NCI-H1417 treated with DMSO at 0.1 percent for 48 hours (cell line): ENCODE measurements around the gene ITPR3.

ENCODE experiments used
- DNase-seq: peaks from one replicate; lab custom pipeline; 2025; lab: John Stamatoyannopoulos, UW

ITPR3 gene

DNA sequence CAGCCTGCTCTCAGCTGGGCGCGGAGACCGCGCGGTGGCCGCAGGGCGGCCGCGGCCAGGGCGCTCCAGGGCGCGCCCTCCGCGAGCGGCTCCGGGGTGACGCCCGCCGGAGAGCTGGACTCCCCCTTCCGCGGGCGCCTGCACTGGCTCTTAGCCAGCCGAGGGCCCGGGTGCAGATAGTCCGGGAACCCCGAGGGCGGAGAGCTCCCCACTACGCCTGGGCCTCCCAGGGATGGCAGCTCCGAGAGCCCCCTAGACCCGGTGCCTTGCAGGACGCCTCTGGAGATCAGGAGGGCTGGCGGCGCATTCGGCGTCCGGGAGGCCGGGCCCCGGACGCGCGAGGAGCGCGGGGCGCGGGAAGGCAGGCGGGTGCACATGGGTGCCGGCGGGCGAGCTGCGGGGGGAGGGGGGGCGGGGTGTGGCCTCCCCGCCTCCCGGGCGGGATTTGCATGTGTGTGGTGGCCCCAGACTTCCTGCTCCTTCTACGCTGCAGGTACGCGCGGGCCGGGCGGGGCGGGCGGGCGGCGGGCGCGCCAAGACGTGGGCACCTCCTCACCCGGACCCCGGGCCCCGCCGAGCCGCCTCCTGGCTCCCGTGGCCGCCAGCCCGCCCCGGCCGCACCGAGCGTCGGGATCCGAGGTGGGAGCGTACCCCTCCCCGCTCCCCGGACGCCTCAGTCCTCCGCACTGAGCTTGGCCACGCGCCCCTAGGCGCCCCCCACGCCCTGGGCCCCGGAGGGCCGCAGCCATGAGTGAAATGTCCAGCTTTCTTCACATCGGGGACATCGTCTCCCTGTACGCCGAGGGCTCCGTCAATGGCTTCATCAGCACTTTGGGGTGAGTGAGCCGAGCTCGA is at the start of gene ITPR3:
Gene ITPR3, plus strand, starts transcription at position 467 of the 855 bp plus-strand sequence. Its CDS starts 281 bp downstream, at position 748.
- DNase-seq: no peak

DNA sequence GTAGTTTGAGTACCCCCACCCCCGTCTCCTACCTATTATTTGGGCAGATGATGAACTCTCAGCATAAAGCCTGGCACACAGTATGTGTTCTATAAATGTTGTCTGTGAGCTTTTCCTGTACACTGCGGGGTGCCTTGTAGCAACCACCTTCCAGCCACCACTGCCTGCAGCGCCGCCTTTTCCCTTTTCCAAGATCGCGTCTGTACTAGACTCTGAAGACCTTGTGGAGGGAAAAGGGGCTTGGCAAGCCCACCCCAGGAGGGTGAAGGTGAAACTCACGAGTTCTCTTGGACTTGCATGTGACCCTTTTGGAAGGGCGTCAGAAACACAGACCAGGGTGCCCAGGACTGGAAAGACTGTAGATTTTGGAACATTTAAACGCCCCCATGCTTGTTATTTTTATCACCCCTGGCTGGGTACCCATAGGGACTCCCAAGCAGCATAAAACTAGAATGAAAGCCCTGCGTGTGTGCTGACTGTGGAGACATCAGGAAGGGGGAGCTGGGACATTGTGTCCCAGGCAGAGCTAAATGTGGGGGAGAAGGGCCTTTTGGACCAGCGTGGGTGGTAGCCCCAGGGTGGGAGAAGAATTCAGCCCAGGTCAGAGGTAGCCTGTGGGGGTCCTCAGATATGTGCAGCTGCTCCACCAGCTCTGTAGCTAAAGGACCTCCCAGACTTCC is 49.3 kb upstream of the ITPR3 start:
- DNase-seq: no peak

DNA sequence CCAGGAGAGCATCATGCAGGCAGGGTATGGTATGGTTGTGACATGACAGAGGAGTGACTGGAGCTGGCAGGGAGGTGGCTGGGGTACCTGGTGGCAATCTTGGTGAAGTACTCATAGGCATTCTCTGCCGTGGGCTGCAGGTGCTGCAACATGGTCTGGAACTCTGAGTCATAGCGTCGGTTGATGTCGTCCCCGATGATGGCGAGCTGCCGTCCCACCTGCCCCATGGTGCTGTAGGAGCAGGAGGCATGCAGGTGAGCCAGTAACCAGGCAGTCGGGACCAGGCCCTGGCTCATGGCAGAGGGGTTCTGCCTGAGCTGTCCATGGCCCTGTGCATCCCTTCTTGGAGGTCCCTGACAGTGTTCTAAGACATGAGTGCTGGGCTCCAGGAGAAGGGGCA is 45.9 kb upstream of the ITPR3 start:
- no peak for DNase-seq

DNA sequence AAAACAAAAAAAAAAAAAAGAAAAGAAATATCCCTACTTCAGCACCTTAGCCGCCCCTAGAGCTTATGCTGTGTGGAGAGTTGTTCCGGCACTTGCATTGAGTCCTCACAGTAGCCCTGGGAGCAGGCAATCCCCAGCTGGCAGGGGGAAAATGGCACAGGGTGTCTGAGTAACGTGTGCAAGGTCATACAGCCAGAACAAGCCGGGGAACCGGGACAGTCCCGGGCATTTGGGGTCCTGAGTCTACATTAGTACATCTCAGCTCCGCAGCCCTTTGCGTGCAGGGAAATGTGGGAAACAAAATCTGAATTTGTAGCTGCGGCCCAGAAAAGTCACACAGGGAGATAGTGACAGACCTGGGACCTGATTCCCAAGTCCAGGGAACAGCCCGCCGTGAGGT is 44.5 kb upstream of the ITPR3 start:
- DNase-seq: no peak

DNA sequence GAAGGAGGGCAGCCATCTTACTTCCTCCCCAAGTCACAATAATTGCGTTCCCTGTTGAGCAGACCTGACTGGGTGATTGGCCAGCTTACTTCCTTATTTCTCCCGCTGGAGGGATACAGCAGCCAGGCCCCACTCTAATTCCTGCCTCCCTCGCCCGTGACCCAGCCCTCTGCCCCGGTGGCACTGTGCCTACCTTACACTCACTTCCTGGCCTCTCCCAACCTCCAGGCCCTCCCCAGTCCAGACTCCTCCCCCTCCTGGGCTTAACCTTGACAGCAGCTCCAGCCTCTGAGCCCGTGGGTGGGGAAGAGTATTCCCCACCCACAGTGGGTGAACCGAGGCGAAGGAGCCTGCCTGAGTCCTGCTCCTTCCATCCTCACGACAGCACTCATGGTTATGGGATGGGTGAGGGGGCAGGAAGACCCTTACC is 44.0 kb upstream of the ITPR3 start:
- DNase-seq: no peak

DNA sequence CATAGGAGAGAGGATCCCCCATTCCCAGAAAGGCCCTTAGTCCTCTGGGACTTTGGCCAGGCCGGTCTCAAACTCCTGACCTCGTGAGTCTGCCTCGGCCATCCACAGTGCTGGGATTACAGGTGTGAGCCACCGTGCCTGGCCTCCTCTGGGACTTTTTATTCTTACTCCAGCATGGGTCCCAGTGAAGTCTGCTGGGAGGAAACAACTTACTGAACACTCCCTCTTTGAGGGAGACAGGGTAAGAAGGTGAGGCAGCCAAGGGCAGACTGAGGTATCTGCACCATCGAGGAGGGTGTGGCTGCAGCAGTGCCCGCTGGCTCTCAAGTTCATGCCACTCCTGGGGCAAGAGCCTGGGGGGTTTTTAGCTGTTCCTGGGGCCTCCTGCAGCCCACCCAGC is 43.4 kb upstream of the ITPR3 start:
- no peak for DNase-seq

DNA sequence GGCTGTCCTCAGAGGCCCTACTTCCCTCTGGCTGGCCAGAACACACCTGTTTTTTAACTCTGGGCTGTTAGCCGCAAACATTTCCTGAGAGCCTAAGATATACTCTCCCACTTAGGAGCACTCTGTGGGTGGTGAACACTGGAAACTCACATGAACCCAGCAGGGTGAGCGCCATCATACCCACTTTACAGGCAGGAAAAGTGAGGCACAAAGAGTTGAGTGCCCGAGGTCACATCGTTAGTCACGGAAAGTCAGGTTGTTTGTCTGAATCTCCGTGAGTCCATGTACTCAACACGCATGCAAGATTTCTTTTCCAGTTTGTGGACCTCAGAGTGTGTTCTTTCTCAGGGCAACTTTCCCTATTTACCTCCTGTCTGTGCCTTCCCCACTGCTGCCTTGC is 43.0 kb upstream of the ITPR3 start:
- DNase-seq: no peak

DNA sequence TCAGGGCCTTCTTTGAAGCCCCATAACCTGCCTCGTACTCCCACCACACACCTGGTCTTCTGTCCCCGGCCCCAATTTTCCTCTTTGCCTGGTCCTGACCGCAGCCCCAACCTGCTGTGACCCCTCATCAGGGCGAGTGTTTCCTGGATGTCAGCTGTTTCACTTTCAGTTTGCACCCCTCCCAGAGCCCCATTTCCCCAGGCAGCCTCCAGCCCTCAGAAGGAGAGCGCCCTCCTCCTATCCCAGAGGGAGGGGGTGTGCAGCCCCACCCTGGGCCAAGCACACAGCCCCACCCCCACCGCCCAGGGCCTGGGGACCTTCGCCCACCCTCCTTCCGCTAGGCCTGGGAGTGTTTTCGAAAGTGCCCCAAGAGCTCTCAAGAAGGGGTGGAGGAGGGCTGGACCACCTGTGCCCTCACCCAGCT is 42.5 kb upstream of the ITPR3 start:
- DNase-seq: no peak

DNA sequence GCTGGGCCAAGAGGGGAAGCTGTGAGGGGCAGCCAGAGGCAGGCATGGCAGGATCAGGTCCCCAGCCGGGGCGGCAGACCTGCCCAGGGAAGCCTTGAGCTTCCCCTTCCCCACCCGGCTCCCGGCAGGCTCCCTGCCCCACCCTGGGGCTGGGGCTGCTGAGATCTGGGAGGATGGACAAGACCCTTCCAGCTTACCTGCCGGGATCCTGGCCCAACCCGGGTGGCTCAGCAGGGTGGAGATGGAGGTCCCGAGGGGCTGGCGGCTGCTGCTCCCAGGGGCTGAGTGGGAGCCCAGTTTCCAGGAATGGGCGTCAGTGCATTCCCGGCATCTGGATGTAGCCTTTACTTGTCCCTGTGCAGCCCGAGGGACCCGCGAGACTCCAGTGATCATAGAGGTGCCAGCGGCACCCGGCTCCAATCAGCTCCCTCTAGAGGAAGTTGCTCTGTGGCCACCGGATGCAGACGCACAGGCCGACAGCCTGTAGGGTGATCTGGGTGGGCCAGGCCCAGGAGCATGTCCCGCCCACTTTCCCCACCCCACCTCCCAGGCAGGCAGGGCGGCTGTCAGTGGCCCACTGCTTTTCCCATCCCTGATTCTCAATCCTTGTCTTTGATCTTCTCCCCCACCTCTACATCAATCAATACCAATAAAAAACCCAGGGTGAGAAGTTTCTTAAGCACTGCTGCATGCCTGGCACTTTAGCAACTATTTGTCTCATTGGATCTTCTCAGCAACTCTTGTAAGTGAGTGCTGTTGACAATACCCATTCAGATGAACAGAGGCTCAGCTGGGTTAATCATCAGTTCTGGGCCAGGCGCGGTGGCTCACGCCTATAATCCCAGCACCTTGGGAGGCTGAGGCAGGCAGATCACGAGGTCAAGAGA is 41.1 kb upstream of the ITPR3 start, which contains the start of gene BAK1:
Gene BAK1, minus strand, starts transcription at position 449 of the 887 bp plus-strand sequence. CDS start 2,672 bp downstream, outside the sequence.
- peak; percentile 41 for DNase-seq

DNA sequence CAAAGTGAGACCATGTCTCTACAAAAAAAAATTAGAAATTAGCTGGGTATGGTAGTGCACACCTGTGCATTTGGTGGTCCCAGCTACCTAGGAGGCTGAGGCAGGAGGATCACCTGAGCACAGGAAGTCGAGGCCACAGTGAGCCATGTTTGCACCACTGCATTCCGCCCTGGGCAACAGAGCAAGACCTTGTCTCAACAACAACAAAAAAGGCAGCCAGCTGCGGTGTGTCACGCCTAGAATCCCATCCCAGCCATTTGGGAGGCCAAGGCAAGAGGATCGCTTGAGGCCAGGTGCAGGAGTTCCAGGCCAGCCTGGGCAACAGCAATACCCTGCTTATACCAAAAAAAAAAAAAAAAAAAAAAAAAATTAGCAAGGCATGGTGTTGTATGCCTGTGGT is 39.9 kb upstream of the ITPR3 start:
- DNase-seq: no peak

DNA sequence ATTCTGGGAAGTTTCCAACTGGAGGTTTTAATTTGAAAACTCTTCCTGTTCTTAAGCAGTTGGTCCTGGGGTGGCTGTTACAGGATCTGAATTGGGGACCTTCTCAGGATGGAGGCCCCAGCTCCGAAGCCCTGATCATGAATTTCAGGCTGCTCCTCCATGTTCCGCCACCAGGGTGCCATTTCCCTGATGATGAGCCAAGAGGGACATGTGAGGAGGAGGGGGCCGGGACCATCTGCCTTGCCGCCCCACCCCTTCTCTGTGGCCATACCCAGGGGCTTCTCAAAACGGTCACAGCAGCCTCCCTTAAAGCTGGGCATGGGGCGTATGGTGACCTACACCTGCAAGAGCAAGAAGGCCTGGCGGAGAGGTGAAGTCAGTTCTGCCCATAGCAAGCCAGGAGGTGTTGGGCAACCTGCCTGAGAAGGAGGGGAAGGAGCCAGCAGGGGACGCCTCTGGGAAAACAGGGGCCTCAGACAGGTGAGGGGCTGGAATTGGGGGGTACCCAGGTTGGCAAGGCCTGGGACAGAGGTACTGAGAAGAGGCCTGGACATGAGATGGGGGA is 37.4 kb upstream of the ITPR3 start:
- no peak for DNase-seq

DNA sequence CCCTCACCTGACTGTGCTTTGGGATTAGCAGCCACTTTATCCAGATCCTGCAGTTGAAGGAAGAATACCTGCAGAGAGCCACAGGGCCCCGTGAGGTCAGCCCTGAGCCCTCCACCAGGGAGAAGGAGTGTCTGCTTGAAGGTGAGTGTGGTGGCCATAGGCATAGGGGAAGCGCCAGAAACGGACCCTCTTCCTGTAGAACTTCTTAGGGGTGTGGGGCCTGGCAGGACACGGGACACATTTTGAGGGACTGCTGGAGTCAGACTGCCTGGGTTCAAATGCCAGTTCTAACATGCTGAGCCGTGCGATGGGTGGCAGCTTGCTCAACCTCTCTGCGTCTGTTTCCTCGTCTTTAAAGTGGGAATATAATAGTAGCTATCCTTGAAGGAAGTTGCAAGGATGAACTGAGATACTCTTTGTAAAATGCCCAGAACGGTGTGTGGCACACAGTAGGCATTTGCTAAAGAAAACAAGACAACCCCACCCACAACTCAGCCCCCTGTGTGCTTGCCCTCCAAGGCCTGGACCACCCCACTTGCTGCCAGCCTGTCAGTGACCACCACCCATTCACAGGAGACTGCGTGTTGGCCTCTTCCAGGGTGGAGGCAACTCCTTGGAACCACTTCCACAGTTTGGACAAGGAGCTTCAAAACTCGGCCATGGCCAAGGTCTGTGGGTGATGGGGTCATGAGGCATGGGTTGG is 36.3 kb upstream of the ITPR3 start:
- DNase-seq: no peak

DNA sequence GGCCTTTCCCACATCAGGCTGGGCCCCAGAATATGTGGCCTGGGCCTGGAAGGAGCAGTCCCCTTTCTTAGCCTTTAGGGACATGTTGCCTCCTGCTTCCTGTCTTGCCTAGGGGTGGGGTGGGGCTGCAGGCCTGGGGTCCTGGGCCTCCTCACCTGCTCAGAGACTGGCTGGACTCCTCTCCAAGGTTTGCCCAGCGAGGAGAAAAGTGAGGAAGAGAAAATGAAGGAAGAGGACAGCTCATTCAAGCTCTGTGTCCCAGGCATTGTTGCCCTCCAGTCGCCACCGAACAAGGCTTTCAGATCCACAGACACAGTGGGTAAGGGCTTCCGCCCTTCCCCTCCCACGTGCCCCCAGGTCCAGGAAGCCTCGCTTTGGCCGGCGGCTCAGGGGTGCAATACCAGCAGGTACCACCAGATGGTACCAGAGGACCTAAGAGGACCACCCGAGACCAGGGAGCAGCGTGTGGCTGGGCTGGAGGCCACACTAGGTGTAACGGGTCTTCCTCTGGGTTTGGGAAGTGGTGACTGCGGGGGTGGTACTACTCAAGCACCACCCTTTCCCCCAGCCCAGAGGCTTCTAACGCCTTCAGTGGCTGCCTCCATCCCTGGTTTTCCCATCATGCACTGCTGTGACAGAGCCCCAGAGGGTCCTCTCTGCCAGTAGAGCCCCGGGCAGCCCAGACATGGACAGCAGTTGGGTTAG is 35.6 kb upstream of the ITPR3 start:
- peak; percentile 7 for DNase-seq

DNA sequence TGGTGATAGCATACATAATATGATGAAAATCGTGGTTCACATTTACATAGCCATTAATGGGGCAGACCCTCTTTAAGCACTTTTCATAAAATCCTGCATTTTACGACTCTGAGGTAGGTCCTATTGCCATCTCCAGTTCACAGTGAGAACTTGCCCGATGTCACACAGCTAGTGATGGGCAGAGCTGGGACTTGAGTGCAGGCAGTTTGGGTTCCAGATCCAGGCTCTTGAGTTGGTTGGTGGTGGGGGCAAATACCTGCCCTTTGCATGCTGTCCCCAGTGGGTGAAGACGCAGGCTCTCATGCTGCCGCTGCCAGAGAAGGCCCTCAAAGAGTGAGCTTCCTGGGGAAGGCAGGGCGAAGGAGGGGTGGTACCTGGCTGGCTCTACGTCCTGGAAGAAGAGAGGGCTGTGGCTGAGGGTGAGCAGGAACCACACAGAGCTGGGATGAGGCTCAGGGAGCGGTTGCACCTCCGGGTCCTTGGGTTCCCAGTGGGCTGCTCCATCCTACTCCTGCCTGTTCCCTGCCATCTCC is 34.9 kb upstream of the ITPR3 start:
- DNase-seq: no peak

DNA sequence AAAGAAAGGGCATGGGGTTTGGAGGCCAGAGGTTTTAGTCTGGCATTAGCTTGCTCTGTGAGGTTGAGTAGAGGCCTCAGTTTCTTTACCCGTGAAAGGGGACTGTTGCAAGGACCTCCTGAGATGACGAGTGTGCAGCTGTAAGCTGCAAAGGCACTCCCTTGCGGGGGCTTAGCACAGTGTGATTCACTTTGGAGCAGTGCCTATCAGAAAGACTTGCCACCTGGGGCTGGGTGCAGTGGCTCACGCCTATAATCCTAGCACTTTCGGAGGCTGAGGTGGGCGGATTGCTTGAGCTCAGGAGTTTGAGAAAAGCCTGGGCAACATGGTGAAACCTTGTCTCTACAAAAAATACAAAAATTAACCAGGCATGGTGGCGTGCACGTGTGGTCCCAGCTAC is 33.6 kb upstream of the ITPR3 start:
- no peak for DNase-seq

DNA sequence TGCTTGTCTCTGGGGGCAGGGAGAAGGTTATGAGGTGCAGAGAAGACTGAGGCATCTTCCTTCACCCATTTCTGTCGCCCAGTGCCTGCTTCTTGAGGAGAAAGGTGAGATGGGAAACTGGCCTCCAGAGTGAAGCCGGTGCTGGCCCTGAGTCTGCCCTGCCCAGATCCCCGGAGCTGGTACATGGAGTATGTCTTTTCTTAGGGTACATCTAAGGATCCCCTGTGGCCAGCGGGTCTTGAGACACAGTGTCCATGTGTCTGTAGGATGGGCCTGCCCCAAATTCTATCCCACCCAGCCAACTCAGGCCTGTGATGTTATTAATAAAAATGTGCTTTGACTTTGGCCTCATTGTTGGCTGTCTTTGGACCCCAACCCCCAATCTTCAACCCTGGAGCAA is 32.2 kb upstream of the ITPR3 start:
- DNase-seq: no peak

DNA sequence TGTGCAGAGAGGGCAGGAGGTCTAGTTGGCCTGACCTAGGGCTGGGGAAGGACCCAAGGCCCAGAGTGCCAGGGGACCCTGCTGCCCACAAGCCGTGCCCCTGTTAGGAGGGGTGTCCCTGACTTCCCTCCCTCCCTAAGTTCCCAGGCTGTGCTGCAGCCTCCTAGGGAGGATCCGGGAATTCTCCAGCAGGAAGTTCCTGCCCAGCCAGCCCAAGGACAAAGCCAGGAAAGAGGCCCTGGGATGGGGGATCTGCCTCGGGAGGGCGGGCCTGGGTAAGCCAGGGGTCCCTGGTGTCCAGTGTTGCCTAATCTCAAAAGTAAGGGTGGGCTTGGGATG is 31.8 kb upstream of the ITPR3 start:
- no peak for DNase-seq

DNA sequence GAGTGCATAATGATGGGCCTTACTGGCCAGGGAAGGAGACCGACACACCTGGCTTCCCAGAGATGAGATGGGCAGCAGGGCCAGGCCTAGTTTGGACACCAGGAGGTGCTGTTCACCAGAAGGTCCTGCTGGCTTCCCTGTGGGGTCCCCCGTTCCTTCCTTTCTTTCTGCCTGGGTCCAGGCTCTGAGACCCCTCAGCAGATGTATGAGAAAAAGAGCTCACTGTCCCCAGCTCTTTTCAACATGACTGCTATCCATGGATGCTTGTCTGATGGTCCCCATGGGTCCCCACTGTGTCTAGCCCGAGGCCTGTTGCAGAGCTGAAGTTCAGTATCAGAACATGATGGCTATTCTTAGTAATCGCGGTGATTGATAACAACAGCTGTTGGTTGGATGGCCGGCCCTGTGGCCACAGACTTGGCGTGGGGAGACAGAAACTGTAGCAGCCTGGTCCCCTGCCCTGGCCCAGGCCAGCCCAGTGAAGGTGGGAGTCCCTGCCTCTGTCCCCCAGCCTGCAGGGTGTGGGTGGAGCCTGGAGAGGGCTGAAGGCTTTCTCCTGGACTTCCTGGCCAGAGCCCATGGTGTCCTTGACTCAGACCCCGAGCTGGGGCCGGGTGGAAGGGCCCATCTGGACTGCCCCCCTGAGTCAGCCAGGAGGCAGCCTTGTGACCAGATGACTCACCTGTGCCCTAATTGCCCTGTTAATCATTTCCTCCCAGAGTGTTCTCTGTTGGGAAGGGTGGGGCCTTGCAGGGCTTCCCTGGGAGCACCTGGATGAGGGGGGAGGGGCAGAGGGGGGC is 31.2 kb upstream of the ITPR3 start:
- no peak for DNase-seq

DNA sequence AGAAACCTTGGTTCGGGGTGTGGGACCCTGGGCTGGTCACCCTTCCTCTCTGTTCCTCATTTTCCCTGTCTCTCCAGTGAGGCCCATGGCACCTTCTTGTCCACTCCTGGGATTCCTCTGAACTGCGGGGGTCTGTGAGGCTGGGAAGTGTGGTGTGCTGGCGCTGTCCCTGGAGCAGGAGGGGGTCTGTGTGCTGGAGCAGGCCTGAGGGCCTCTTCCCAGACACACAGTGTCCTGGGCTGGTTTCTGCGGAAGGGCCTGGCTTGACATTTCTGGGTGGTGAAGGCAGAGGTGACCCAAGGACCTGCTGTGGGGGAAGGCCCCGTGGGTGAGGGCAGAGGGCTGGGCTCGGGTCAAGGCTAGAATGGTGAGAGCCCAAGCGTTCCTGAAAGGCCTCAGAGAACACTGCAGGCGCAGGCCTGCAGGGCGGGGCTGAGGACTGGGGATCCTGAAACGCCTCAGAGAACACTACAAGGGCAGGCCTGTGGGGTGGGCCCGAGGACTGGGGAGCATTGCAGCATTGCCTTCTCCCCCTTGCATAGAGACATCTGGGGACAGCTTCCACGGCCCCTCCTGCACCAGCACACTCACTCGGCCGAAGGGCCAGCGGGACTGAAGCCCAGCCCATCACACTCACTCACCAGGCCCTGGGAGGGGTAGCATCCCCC is 30.5 kb upstream of the ITPR3 start:
- DNase-seq: no peak
